ENCODE data around the gene MYCN.

Gene MYCN

DNA sequence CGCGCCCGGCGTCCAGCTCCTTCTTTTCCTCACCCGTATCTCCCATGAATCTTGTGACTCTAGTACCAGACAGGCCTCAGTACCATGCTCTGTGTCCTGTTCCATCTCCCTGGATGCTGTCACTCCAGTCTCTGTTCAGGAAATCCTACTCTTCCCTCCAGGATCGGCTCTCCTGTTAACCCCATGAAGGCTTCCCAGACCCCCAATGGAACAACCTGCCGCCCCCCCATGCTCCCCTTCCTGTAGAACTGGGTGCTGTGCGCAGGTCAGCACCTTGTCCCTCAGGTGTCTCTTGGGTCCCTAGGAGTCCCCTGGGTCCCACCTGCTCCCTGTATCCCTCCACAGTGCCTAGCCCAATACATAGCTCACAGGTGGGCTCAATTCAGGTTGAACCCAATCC lies 41.3 kb downstream of the MYCN start:
- no peak for DNase-seq

DNA sequence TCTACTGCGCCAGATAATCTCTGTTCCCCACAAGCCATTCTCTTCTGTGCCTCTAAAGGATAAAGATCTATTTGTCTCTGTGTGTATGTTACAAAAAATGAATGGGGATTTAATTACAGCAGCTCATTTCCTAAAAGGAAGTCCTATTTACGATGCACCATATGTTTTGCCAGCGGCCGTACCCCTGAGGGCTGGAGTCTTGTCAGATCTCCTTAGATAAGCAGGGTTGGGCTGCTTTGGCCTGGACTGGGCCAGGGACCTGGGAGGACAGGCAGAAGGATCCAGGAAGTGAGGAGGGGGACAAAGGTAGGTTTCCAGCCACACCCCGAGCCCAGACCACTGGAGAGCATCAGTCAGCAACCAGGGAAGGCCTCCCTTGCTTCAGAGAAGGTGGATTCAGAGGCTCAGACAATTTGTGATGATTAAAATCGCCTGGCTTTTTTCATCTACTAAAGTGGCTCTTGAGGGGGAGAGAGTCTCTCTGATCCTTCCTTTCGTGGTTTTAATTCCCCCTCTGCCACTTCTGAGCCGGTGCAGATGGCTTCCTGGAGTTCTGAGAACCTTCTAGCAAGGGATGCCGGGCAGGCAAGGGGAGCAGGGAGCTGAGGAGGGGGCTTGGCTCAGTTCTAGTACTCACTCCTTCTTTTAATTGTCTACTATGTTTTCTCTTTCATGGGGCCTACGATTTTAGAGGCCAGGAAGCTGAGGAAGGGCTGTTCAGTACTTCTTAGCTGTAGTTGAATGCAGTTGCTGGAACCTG lies 42.1 kb downstream of the MYCN start:
- DNase-seq: no peak

DNA sequence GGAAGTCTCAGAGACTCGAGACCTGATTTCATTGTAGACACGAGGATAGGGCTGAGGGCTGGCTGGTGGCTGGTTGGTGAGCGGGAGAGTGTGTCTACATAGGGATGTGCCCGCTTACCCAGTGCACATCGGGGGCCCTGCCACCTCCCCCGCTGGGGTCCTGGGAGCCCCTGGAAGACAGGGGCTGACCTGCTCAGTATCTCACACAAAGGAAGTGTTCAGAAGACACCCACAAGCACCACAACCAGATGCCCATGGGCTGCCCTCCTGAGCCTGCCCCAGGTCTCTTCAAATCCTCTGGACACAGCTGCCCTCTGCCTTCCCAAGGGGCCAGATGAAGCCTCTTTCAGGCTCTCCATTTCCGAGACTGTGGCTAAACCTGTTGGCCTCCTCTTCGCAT lies 43.1 kb downstream of the MYCN start:
- DNase-seq: no peak

- no peak for DNase-seq
Measured at GRCh38 chr2:15984368-15985255, 44.3 kb downstream of the MYCN start.

DNA sequence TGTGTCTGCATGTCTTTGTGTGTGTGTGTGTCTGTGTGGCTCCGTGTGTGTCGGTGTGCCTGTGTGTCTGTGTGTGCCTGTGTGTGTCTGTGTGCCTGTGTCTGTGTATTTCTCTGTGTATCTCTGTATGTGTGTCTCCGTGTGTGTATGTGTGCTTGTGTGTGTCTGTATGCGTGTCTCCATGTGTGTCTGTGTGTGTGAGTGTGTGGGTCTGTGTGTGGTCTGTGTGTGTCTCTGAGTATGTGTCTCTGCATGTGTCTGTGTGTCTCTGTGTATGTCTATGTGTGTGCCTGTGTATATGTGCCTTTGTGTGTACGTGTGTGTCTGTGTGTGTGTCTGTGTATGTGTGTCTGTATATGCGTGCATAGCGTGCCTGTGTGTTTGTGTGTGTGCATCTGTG lies 45.2 kb downstream of the MYCN start:
- no peak for DNase-seq

DNA sequence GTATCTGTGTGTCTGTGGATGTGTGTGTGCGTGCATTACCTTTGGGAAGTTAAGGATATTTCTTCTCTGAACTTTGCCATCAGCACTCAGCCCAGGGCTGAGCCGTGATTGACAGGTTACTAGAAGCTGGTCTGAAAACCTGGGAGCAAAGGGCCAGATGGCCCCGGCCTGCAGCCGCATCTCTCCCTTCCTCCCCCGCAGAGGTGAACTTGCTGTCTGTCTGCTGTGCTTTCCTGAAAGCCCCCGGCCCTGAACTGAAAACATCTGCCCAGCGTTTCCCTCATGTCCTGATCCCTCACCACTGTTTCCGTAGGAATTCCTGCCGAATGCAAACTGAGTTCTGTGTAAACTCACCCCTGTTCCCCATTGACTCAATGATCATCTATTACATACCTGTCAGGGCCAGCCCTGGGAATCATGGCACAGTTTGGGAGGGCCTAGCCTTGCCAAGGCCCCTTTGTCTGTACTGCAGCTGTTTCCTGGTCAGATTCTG lies 45.8 kb downstream of the MYCN start:
- DNase-seq: no peak

GRCh38 chr2:15986644-15987043 lies 46.3 kb downstream of the MYCN start:
- DNase-seq: no peak

DNA sequence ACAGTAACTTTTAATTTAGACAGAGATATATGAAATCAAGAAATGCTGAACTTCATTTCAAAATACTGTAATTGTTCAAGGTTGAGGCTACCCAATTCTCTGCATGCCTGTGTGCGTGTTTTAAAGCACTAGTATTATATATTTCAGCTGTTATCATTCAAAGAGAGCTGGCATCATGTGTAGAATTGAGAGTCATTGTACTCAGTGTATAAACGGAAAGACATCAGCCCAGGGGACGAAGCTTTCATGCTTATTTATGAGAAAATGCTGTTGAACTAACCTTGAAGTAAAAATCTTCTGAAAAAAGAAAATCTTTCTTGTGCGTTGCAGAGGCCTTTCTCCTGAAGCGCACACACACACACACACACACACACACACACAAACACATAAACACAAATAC lies 48.4 kb downstream of the MYCN start:
- no peak for DNase-seq

DNA sequence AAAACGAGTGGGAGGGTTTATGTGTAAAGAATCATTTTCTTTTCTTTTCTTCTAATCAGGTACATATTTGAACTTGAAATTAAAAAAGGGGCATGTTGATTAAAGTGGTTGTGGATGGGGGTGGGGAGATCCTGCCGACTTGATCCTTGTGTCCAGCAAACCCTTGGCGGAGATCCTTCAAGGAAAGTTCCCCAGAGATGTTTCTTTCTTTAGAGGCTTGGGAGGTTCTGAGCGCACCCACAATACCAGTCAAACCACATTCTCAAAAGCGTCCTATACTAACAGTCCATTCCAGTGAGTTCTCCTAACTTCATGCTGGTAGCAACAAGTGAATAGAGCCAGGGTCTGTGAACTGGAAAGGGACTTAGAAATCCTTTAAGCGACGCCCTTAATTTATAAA lies 49.2 kb downstream of the MYCN start:
- DNase-seq: no peak

GRCh38 chr2:15990151-15991101 lies 50.1 kb downstream of the MYCN start:
- DNase-seq: no peak

DNA sequence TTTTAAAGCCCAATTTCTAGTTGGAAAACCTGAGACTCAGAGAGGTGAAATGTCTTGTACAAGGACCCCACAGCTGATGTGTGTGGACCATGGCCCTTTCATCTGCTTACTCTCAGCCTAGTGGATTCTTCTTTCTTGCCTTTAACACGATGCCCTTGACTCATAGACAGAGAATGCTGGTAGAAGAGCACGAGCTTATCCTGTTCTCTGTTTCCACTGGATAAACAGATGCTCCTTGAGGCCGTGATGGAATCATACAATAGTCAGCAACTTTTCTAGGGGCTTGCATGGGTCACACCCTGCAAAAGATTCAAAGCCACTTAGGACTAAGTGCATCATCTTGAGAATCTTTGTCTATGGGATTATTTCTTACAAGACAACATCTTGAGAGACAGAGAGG lies 50.9 kb downstream of the MYCN start:
- no peak for DNase-seq

- DNase-seq: no peak
Measured at GRCh38 chr2:15992457-15993231, 52.3 kb downstream of the MYCN start.

GRCh38 chr2:15993232-15993610 lies 52.9 kb downstream of the MYCN start:
- DNase-seq: no peak

DNA sequence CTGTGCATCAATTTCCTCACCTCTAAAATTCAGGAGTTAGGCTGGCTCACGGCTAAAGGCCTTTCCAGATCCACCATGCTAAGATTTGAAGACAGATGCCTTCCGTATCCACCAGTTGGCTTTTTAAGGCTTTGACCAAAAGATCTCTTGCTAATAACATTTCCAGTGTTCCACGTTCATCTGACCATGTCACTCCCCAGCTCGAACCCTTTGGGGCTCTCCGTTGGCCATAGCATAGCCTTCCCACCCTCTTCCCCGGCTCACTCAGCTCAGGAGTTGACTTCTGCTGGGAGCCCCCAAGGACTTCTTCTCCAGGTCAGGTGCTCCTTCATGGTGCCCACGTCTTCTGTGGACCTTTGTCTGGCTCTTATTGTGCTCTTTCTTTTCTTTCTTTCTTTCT lies 53.3 kb downstream of the MYCN start:
- no peak for DNase-seq

DNA sequence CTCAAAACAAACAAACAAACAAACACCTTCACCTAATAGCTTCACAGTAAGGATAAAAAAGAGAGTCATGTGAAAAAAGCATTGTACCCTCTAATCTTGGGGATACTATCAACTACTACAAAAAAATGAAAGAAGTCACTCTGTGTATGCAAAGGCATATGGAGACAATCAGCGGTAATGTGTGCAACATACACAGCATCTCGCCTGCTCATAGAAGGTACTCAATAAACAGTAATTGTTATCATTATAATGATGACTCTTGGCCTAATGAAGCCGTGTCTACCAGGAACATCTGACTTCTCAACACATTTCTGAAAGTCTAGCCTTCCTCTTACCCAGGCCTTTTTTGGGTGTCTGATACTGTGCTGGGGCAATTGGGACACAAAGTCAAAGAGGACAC lies 55.3 kb downstream of the MYCN start:
- DNase-seq: no peak

Data from NCI-H510A (cell line).